Epithelial cell of proximal tubule (primary cell): ENCODE results near the gene OSBPL10. TPM values are rescaled to one million over a fixed set of nuclear protein-coding genes. Genes with fewer than 3 reads are reported as not detected.

Source experiments
- DNase-seq: peaks from one replicate; pipeline ENCODE4 v3.0.0-alpha.2; 2011; ENCODE audit warnings: low read depth
- H3K4me3 ChIP-seq: 2 replicates; pipeline ENCODE4 v1.5.1; 2011; ENCODE audit warnings: low read depth, mild to moderate bottlenecking, low read length
- CTCF ChIP-seq: conservative IDR thresholded peaks from 2 replicates; pipeline ENCODE4 v1.5.1; 2012; ENCODE audit warnings: low read depth, mild to moderate bottlenecking, low read length
- total RNA-seq: library from RNA; depleted of rRNA; stranded (reverse); fragments of >200 nt; gene quantifications from 2 replicates; pipeline ENCODE4 v1.2.3, GENCODE V29; 2015

Gene OSBPL10
- total RNA-seq, 1 donor from 2014 or later: 17.5 TPM

GRCh38 chr3:31848163-31848818 is 132.8 kb downstream of the OSBPL10 start:
- DNase-seq: no peak
- no peak overlapping the region for H3K4me3 ChIP-seq
- TF ChIP-seq CTCF: no peak

- TF ChIP-seq CTCF: no peak
- DNase-seq: no peak
- H3K4me3 ChIP-seq: no peak overlapping the region
Observed at GRCh38 chr3:31847760-31848159, 133.3 kb downstream of the OSBPL10 start.

DNA sequence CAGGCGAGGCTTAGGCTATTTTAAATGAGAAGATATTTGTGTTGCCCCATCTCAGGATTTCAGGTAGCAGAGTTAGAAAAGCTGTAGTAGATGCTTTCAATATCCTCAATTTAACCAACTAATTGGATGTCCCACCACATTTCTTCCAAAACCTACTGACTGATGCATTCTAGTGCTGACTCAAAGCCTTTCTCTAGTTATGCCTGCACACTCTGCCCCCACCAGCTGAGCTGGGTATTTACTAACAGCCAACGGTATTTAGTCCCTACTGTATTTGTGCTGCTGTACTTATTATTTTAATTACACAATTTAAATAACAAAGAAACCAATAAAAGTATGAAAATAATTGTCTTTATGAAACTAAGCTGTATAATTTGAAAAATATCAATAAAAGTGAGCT is 139.5 kb downstream of the OSBPL10 start:
- no peak for TF ChIP-seq CTCF
- DNase-seq: no peak

GRCh38 chr3:31840252-31840651 is 140.8 kb downstream of the OSBPL10 start:
- no peak for DNase-seq
- TF ChIP-seq CTCF: no peak
- no peak overlapping the region for H3K4me3 ChIP-seq

More for the DNA sequence above, 139.5 kb downstream of the OSBPL10 start:
- no peak overlapping the region for H3K4me3 ChIP-seq

GRCh38 chr3:31839144-31839917 is 141.7 kb downstream of the OSBPL10 start:
- DNase-seq: no peak
- TF ChIP-seq CTCF: no peak
- H3K4me3 ChIP-seq: no peak overlapping the region

GRCh38 chr3:31836131-31837075 is 144.7 kb downstream of the OSBPL10 start:
- DNase-seq: no peak

More at GRCh38 chr3:31836131-31837075, 144.7 kb downstream of the OSBPL10 start:
- H3K4me3 ChIP-seq: no peak overlapping the region
- TF ChIP-seq CTCF: no peak
